OCI-M2 (cell line): Measurements from ENCODE around the gene ROPN1L.
"Not testable (repeated sequence)": the region's sequence is repeated elsewhere in the genome, so short reads cannot be mapped to it uniquely, and the experiment has no call there.

Source experiments
- DNase-seq: peaks from one replicate; lab custom pipeline; 2025; ENCODE audit not compliant: unreplicated experiment; lab: John Stamatoyannopoulos, UW

ROPN1L gene

DNA sequence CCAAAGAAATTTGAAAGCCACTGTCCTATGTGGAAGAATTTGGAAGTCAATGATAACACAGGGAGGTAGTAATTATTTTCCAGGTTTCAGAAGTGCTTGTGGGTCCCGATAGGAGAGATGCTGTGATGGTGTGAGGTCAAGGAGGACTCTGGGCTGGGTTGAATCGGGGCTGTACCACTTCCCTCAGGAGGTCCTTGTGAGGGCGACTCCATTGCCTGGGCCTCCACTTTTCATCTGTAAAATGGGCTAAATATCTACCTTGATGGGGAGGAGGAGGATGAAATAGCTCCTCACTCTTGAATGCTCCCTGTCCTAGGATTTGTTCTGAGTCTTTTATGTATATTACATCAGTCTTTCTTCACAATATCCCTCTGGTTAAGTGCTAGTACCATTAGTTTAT, 59.0 kb downstream of the ROPN1L start:
- no peak for DNase-seq

DNA sequence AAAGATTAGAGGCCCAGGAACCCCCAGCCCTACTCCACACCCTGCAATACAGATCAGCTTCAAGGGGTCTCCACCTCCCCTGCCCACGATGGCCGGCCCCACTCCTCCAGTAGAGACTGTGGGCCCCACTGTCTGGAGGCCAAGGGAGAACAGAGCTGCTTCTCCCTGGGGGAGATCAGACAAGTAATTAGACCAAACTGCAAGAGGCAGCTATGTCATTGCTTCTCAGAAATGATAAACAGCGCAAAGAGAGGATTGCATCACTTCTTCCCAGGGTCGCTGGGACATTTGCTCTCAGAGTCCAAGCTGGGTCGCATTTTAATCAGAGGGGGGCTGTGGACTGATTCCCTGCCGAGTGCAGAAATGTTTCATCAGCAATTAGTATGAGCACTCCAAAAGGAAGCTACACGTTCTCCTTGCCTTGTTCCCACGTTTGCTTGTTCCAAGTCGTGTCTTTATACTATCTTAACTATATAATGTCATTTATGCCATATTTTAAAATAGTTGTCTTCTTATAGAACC, 59.9 kb downstream of the ROPN1L start:
- DNase-seq: no peak

DNA sequence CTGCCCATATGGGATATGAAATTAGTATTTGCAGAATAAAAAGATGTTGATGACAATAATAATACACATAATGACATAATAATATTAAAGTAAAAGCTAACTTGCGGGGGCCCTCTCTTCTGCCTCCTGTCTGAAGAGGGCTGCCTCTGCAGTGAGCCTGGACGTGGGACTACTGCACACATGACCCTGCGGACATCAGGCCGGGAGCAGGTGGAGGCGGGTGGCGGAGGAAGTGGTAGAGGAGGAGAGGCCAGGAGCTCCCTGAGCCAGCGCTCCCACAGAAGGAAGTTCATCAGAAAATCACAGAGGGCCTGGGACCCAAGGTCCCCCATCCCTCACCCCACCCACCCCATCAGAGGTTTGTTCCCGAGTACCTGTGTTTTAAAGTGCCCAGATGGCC, 60.5 kb downstream of the ROPN1L start:
- no peak for DNase-seq

DNA sequence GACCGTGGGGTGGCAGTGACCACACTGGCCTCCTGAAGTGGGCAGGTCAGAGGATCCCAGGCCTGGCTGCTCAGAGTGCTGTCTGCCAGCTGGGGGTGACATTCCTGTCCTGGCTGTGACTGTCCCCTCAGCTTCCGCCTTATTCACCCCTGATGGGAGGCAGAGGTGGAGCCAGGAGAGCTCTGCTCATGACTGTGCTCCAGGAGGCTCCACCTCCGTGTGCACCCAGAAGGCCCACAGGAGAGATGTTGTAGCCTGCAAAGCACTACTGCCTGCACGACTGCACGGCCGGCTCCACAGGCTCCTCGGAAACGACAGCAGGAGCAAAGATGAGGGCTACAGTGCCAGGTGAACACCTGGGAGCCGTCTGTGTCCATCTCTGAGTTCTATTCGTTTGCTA, 60.9 kb downstream of the ROPN1L start:
- DNase-seq: no peak

DNA sequence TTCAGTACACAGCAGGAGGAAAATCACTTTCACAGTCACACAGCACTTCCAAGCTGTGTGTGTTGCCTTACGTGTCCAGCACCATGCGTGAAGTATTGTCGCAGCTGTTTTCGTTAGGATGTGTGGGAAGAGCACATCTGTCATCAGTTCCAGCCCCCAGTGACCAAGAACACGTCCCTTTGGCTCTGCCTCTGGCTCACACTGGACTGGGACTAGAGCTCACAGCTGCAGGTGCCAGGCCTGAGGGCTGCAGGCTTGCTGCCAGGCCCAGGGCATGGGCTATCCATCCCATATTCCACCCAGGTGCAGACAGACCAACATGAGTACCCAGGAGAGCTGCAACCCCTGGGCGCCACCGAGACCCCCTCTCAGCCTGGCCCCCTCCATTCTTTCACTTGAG, 61.6 kb downstream of the ROPN1L start:
- no peak for DNase-seq

DNA sequence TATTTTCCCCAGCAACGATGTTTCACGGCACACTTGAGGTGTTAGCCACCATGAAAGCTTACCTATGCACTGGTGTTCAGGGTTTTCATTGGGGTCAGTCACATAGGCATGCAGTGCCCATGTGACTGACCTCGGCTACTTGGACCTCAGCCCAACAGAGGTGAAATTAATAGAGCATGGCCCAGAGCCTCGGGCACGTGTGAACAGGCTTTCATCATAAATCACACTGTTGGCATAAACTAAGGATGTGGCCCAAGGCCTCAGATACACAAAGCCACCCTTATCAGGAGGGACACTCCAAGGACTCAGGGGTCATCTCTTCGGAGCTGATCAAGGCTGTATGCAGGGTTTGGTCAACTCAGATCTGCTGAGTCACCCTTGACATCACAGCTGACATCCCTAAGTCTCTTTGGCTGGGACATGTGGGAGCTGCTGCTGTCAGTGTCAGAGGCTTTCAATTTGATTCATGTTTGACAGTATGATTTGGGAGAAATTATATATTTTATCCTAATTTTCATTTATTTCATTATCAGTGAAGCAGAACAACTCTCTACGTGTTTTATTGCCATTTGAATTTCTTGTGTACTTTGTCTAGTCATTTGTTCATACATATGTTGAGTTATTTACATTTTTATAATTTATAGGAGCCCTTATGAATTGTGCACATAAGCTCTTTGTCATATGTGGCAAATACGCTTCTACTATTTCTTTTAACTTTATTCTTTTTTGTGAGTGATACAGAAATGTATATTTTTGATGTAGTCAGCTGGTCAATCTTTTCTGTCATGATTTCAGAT, 62.5 kb downstream of the ROPN1L start:
- no peak for DNase-seq

DNA sequence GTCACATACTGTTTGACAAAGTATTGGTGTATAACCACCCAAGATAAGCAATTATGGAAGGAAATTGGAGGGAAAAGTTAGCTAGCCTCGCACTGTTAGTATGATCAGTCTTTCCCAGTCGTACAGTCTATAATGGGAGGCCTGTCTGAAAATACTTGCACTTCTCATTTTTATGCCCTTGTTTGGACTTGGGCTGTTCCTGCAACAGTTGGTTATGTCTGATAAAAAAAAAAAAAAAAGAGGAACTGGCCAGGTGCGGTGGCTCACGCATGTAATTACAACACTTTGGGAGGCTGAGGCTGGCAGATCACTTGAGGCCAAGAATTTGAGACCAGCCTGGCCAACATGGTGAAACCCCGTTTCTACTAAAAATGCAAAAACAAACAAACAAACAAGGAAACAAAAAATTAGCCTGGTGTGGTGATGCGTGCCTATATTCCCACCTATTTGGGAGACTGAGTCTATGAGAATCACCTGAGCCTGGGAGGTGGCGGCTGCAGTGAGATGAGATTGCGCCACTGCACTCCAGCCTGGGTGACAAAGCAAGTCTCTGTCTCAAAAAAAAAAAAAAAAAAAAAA, 63.9 kb downstream of the ROPN1L start:
- peak; percentile 32 for DNase-seq

- DNase-seq: no peak
These were observed 64.9 kb downstream of the ROPN1L start for GRCh38 chr5:10506535-10506934.

GRCh38 chr5:10507575-10508096, 66.0 kb downstream of the ROPN1L start:
- no peak for DNase-seq

GRCh38 chr5:10509575-10509974, 67.9 kb downstream of the ROPN1L start:
- no peak for DNase-seq

DNA sequence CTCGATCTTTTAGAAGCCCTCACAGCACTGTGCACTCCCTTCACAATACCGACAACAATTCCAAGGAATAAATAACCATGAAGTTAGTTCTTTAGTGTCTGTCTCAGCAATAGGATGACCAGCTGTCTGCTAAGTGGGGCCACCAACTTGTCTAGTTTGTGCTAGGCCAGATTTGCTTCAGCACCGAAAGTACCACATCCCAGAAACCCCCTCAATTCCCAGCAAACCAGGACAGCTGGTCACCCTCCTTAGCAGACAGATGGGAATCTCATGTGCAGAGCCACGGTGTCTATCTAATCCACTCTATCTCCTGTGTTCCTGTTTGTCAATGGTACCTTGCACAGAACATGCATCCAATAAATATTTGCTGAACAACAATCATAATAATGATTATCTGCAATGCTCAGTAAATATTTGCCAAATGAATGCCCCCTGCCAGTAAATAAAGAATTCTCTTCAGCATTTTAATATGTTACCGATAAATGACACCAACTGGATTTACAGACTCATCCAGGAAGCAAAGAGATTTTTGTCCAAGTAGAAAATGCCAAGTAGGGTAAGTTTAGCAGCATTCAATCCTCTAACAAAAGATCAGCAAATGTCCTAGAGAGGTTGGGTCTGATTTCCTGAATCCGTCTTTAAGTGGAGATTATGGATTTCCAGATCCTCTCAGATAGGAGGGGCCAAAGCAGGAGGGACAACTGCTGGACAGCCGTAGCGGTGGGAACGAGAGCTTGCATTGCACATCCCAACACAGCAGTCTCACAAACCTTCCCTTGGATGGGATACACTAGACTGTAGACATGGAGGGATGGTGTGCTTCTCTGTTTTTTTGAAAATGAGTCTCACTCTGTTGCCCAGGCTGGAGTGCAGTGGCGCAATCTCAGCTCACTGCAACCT, 70.3 kb downstream of the ROPN1L start:
- no peak for DNase-seq

- DNase-seq: no peak
These were observed 72.1 kb downstream of the ROPN1L start for GRCh38 chr5:10513501-10514442.

- DNase-seq: not testable (repeated sequence)
These were observed 72.9 kb downstream of the ROPN1L start for GRCh38 chr5:10514572-10514971.
